Liver (tissue), 9 donors: ENCODE results near the gene SLC29A3. TPM values are rescaled to one million over a fixed set of nuclear protein-coding genes. Genes with fewer than 3 reads are reported as not detected.
A peak's percentile ranks its signal among the peaks of the same experiment; 100 is the strongest.

ENCODE experiments used
- DNase-seq: peaks from one replicate; pipeline ENCODE4 v3.0.0-alpha.2; 2017; ENCODE audit warnings: low spot score
- H3K27ac ChIP-seq, 2 donors: one replicate each; pipeline ENCODE4 v1.7.0; 2013; ENCODE audit warnings: inconsistent platforms in 2 of 2, low read length in 2 of 2, control low read depth in 1 of 2, low read depth in 1 of 2, mild to moderate bottlenecking in 1 of 2
- H3K27me3 ChIP-seq, 4 donors: one replicate each; pipeline versions ENCODE4 v1.6.1 to v1.7.0; 2013; ENCODE audit warnings: low read length in 3 of 4, inconsistent platforms in 1 of 4, mild to moderate bottlenecking in 1 of 4, moderate library complexity in 1 of 4; ENCODE audit not compliant: control insufficient read depth in 4 of 4, insufficient read depth in 4 of 4
- H3K36me3 ChIP-seq, 4 donors: one replicate each; pipeline versions ENCODE4 v1.6.1 to v1.7.0; 2013; ENCODE audit warnings: low read length in 3 of 4, mild to moderate bottlenecking in 3 of 4, low read depth in 1 of 4, moderate library complexity in 1 of 4; ENCODE audit not compliant: control insufficient read depth in 4 of 4, insufficient read depth in 3 of 4
- H3K4me1 ChIP-seq, 4 donors: one replicate each; pipeline versions ENCODE4 v1.6.1 to v1.7.0; 2013; ENCODE audit warnings: low read length in 3 of 4, mild to moderate bottlenecking in 3 of 4, moderate library complexity in 1 of 4; ENCODE audit not compliant: control insufficient read depth in 4 of 4, insufficient read depth in 4 of 4
- H3K4me3 ChIP-seq, 3 donors: one replicate each; pipeline versions ENCODE4 v1.6.1 to v1.7.0; 2013; ENCODE audit warnings: low read length in 3 of 3, control low read depth in 1 of 3, low read depth in 1 of 3, mild to moderate bottlenecking in 1 of 3
- H3K9ac ChIP-seq, 2 donors: one replicate each; pipeline ENCODE4 v1.7.0; 2013; ENCODE audit warnings: low read length in 2 of 2, mild to moderate bottlenecking in 2 of 2, moderate library complexity in 2 of 2, control low read depth in 1 of 2, low read depth in 1 of 2
- H3K9me3 ChIP-seq, 4 donors: one replicate each; pipeline versions ENCODE4 v1.6.1 to v1.7.0; 2013; ENCODE audit warnings: low read length in 3 of 4; ENCODE audit not compliant: control insufficient read depth in 4 of 4
- EGR1 ChIP-seq, 2 donors: IDR thresholded peaks; 2 replicates each; pipeline ENCODE4 v1.6.1; 2016 to 2018; ENCODE audit warnings: antibody characterized with exemption in 2 of 2, low read depth in 2 of 2
- FOXA1 ChIP-seq: IDR thresholded peaks from 2 replicates; pipeline ENCODE4 v1.6.1; 2016; ENCODE audit warnings: antibody characterized with exemption
- FOXA2 ChIP-seq: IDR thresholded peaks from 2 replicates; pipeline ENCODE4 v1.6.1; 2016; ENCODE audit warnings: antibody characterized with exemption
- GABPA ChIP-seq, 2 donors: IDR thresholded peaks in 1 of 2; conservative IDR thresholded peaks in 1 of 2; 2 replicates each; pipeline ENCODE4 v1.6.1; 2016; ENCODE audit warnings: antibody characterized with exemption in 2 of 2, mild to moderate bottlenecking in 1 of 2, moderate library complexity in 1 of 2
- HNF4A ChIP-seq, 2 donors: conservative IDR thresholded peaks; 2 replicates each; pipeline ENCODE4 v1.6.1; 2016; ENCODE audit warnings: antibody characterized with exemption in 2 of 2, mild to moderate bottlenecking in 2 of 2
- HNF4G ChIP-seq: IDR thresholded peaks from 2 replicates; pipeline ENCODE4 v1.6.1; 2016; ENCODE audit warnings: antibody characterized with exemption
- JUND ChIP-seq, 2 donors: IDR thresholded peaks; 2 replicates each; pipeline ENCODE4 v1.6.1; 2016; ENCODE audit warnings: antibody characterized with exemption in 2 of 2
- NR2F2 ChIP-seq: IDR thresholded peaks from 2 replicates; pipeline ENCODE4 v1.6.1; 2016; ENCODE audit warnings: antibody characterized with exemption
- RAD21 ChIP-seq, 2 donors: IDR thresholded peaks; 2 replicates each; pipeline ENCODE4 v1.6.1; 2016; ENCODE audit warnings: antibody characterized with exemption in 2 of 2, mild to moderate bottlenecking in 2 of 2
- RXRA ChIP-seq, 2 donors: IDR thresholded peaks; 2 replicates each; pipeline ENCODE4 v1.6.1; 2017 to 2018; ENCODE audit warnings: antibody characterized with exemption in 2 of 2, mild to moderate bottlenecking in 1 of 2
- SP1 ChIP-seq: IDR thresholded peaks from 2 replicates; pipeline ENCODE4 v1.6.1; 2018; ENCODE audit warnings: antibody characterized with exemption, mild to moderate bottlenecking
- TAF1 ChIP-seq: conservative IDR thresholded peaks from 2 replicates; pipeline ENCODE4 v1.6.1; 2016; ENCODE audit warnings: antibody characterized with exemption, mild to moderate bottlenecking
- YY1 ChIP-seq: IDR thresholded peaks from 2 replicates; pipeline ENCODE4 v1.6.1; 2016; ENCODE audit warnings: antibody characterized with exemption, mild to moderate bottlenecking
- WGBS: extraction: QIAGEN DNeasy Blood & Tissue Kit; methylation state at CpG from one replicate; pipeline ENCODE4 v1.1.7; 2013; 5-methylcytosine and 5-hydroxymethylcytosine counted together
- polyA plus RNA-seq, 2 donors: library from polyadenylated mRNA; stranded (reverse) in 1 of 2; unstranded in 1 of 2; fragments of 200-250 nt in 1 of 2; fragments of >200 nt in 1 of 2; fragmentation: Nextera tagmentation in 1 of 2; extraction: Ambion mirVana in 1 of 2; gene quantifications; one replicate each; pipeline versions ENCODE4 v1.2.1 to v1.2.3, GENCODE V29; 2013 to 2015
- total RNA-seq, 2 donors: library from RNA; depleted of rRNA; stranded (reverse); fragments of >200 nt; gene quantifications; one replicate each; pipeline ENCODE4 v1.2.3, GENCODE V29; 2014
- TF ChIP-seq, protein P1 (sequence below): fragments of 150-350 bp; IDR thresholded peaks from 2 replicates; pipeline ENCODE4 v1.5.1; 2017; ENCODE audit warnings: improper control_type of control experiment, low read depth, low read length; ENCODE audit not compliant: missing input control
- TF ChIP-seq, protein P2 (sequence below): IDR thresholded peaks from 2 replicates; pipeline ENCODE4 v1.6.1; 2016; ENCODE audit warnings: antibody characterized with exemption
- TF ChIP-seq, protein P3 (sequence below): IDR thresholded peaks from 2 replicates; pipeline ENCODE4 v1.6.1; 2016; ENCODE audit warnings: antibody characterized with exemption
- TF ChIP-seq, protein P4 (sequence below): IDR thresholded peaks from 2 replicates; pipeline ENCODE4 v1.6.1; 2016; ENCODE audit warnings: antibody characterized with exemption, mild to moderate bottlenecking
- donor health status: healthy.
- donor health status: healthy.
- donor health status: healthy.
- donor health status: healthy.
- donor health status: healthy.

The SLC29A3 gene
- total and polyA plus RNA-seq, 4 donors, result 3.1 to 11.9 (median 5.3) TPM

DNA sequence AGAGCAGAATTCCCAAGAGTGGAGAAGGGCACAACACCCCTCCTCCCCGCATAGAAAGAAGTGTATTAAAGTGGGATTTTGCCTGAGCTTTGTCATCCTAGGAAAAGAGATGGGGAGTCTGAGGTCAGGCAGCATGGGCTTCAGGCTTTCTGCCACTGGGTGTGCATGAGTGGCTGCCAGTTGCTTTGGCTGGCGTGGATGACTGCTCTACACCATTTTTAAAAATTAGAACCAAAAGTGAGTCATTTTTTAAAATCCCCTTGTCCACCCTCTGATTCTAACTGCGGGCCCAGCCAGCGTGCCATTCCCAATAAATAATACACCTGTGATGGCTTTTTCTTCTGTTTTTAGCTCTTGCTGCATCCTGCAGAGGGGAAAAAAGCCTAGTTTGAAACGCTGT lies 13.4 kb downstream of the SLC29A3 start (continued):
- TF ChIP-seq, protein P1, sequence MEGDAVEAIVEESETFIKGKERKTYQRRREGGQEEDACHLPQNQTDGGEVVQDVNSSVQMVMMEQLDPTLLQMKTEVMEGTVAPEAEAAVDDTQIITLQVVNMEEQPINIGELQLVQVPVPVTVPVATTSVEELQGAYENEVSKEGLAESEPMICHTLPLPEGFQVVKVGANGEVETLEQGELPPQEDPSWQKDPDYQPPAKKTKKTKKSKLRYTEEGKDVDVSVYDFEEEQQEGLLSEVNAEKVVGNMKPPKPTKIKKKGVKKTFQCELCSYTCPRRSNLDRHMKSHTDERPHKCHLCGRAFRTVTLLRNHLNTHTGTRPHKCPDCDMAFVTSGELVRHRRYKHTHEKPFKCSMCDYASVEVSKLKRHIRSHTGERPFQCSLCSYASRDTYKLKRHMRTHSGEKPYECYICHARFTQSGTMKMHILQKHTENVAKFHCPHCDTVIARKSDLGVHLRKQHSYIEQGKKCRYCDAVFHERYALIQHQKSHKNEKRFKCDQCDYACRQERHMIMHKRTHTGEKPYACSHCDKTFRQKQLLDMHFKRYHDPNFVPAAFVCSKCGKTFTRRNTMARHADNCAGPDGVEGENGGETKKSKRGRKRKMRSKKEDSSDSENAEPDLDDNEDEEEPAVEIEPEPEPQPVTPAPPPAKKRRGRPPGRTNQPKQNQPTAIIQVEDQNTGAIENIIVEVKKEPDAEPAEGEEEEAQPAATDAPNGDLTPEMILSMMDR, result no peak
- TF ChIP-seq YY1, result no peak
- TF ChIP-seq HNF4G, result no peak
- no peak for TF ChIP-seq RAD21 (IDR thresholded peaks at IDR 0.05)
- TF ChIP-seq EGR1 (IDR thresholded peaks at IDR 0.05; ENCODE audit: low read depth in 2 of 2), result no peak
- no peak for TF ChIP-seq GABPA (IDR thresholded peaks at IDR 0.05 in 1 of 2, conservative IDR thresholded peaks at IDR 0.05 in 1 of 2)
- TF ChIP-seq SP1, result no peak
- no peak for TF ChIP-seq HNF4A (conservative IDR thresholded peaks at IDR 0.05)

DNA sequence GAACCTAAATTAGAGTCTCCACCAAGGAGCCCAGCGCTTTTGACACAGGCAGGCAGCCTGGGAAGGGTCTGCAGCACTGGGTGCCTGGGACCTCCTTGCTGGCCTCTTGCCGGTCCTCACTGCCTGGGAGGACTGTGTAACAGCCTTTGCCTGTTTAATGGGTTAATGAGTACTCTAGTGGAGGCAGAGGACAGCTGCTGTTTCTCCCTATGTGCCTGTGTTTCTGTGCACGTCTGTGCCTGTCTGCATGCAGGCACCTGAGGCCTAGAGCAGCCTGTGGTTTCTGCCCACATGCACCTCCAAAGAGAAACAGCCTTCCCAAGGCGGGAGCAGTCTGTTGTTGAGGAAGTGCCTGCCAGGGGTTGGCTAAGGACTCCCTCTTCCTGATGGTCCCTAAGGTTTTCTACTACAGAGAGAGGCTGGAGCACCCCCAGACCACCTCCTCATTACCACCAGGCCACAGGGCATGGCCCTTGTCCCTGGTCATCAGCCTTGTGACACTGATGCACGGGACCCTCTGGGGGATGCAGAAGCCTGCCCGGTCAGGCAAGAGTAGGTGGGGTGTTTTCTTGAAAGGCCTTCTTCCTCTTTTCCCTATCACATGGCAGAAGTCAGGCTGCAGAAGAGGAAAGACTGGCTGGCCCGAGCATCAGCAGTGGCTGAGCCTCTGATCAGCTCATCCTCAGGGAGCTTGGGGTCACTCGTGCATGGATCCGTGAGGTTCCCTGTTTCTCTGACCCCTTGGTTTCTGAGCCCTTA lies 14.2 kb downstream of the SLC29A3 start:
- Histone ChIP-seq H3K27me3 (no peaks in the 10 kb centered on the region), H3K9me3 (no peaks in the 10 kb centered on the region), H3K9ac (no peak overlapping the region), H3K4me3 (no peak overlapping the region), H3K36me3 (no peaks in the 10 kb centered on the region), H3K27ac (peak overlapping the region; percentile 17 to 69), H3K4me1 (peaks cover 28 to 66% (median 51%) of the 10 kb centered on the region in 4 donors)
- no peak for DNase-seq
- WGBS, result 75% methylated on average over 9 of the region's 9 CpGs
- no peak for TF ChIP-seq HNF4G
- no peak for TF ChIP-seq FOXA1
- TF ChIP-seq SP1, result no peak
- no peak for TF ChIP-seq HNF4A (conservative IDR thresholded peaks at IDR 0.05)
- TF ChIP-seq EGR1 (IDR thresholded peaks at IDR 0.05; ENCODE audit: low read depth in 2 of 2), result no peak
- TF ChIP-seq, protein P2, sequence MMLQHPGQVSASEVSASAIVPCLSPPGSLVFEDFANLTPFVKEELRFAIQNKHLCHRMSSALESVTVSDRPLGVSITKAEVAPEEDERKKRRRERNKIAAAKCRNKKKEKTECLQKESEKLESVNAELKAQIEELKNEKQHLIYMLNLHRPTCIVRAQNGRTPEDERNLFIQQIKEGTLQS, result no peak
- TF ChIP-seq, protein P3, sequence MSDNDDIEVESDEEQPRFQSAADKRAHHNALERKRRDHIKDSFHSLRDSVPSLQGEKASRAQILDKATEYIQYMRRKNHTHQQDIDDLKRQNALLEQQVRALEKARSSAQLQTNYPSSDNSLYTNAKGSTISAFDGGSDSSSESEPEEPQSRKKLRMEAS, result no peak
- no peak for TF ChIP-seq RXRA (IDR thresholded peaks at IDR 0.05)
- TF ChIP-seq YY1, result no peak

DNA sequence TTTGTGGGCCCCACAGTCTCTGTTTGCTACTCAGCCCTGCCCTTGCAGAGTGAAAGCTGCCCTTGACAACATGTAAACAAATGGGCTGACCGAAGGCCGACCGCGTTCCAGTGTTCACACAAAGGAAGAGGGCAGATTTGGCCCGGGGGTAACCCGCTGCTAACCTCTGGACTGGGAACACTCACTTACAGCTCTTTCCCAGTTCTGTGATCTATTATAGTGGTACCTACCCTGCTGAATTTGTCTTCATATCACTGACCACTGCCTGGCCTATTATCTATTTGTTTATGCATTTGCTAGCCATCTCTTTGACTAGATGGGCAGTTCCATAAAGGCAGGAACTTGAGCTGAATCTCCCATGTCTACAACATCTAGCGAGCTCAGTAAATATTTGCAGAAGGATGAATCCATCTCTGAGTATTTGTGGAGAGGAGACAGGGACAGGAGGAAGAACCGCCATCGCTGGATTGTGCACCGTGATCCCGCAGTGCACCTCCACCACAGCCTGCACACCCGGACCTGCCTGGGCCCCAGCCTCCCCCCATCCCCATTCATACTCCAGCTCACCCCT lies 15.2 kb downstream of the SLC29A3 start:
- 26% methylated on average over 12 of the region's 12 CpGs for WGBS
- DNase-seq, result peak; percentile 54
- TF ChIP-seq SP1 (peak; percentile 77), YY1 (no peak), RXRA (IDR thresholded peaks at IDR 0.05) (peak; percentile 82 to 97), JUND (IDR thresholded peaks at IDR 0.05) (peak in 1 of 2 donors; percentile 50), FOXA2 (peak; percentile 50), HNF4A (conservative IDR thresholded peaks at IDR 0.05) (peak; percentile 88 to 93), NR2F2 (peak; percentile 35), FOXA1 (no peak), EGR1 (IDR thresholded peaks at IDR 0.05; ENCODE audit: low read depth in 2 of 2) (peak in 1 of 2 donors; percentile 55), TAF1 (no peak)
- TF ChIP-seq, protein P1, result no peak
- TF ChIP-seq, protein P3, result peak; percentile 82
- TF ChIP-seq, protein P4, sequence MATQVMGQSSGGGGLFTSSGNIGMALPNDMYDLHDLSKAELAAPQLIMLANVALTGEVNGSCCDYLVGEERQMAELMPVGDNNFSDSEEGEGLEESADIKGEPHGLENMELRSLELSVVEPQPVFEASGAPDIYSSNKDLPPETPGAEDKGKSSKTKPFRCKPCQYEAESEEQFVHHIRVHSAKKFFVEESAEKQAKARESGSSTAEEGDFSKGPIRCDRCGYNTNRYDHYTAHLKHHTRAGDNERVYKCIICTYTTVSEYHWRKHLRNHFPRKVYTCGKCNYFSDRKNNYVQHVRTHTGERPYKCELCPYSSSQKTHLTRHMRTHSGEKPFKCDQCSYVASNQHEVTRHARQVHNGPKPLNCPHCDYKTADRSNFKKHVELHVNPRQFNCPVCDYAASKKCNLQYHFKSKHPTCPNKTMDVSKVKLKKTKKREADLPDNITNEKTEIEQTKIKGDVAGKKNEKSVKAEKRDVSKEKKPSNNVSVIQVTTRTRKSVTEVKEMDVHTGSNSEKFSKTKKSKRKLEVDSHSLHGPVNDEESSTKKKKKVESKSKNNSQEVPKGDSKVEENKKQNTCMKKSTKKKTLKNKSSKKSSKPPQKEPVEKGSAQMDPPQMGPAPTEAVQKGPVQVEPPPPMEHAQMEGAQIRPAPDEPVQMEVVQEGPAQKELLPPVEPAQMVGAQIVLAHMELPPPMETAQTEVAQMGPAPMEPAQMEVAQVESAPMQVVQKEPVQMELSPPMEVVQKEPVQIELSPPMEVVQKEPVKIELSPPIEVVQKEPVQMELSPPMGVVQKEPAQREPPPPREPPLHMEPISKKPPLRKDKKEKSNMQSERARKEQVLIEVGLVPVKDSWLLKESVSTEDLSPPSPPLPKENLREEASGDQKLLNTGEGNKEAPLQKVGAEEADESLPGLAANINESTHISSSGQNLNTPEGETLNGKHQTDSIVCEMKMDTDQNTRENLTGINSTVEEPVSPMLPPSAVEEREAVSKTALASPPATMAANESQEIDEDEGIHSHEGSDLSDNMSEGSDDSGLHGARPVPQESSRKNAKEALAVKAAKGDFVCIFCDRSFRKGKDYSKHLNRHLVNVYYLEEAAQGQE, result peak; percentile 56
- TF ChIP-seq, protein P2, result no peak

More for the DNA sequence above, 15.2 kb downstream of the SLC29A3 start:
- no peaks in the 10 kb centered on the region for H3K36me3 ChIP-seq
- H3K27ac ChIP-seq, result peak overlapping the region; percentile 17 to 69
- H3K27me3 ChIP-seq, result no peaks in the 10 kb centered on the region
- H3K4me1 ChIP-seq, result peaks cover 29 to 73% (median 53%) of the 10 kb centered on the region in 4 donors
- H3K9ac ChIP-seq, result no peak overlapping the region
- no peak overlapping the region for H3K4me3 ChIP-seq
- H3K9me3 ChIP-seq, result no peaks in the 10 kb centered on the region
